Heart left ventricle (tissue), 13 donors: Measurements from ENCODE around the gene MAGOHB.

Experiments used
- POLR2A ChIP-seq, 2 donors: fragments of 450-650 bp; IDR thresholded peaks; one replicate each; pipeline ENCODE4 v1.6.1; 2017; ENCODE audit warnings: antibody characterized with exemption in 2 of 2, mild to moderate bottlenecking in 2 of 2, moderate library complexity in 2 of 2
- TF ChIP-seq, protein P1 (sequence below), 12 donors: fragments of 200-600 bp; sonication (generic) in 4 of 12; IDR thresholded peaks; one replicate each; pipeline versions ENCODE4 v1.5.0 to v1.8.0; 2018 to 2022; ENCODE audit warnings: antibody characterized with exemption in 12 of 12, mild to moderate bottlenecking in 5 of 12
- donor health status: ischemic (EF 13 %, LVEDD 7.1; RV severe dilation, severe dysfunction).
- donor health status: DM: no; HTN: yes; CAD: no.
- donor health status: DM: no; HTN: no; CAD: no.
- donor health status: ischemic (EF 25% LVEDD 6.9; RV normal size, moderate dysfunction).
- donor health status: ischemic (EF 25% LVEDD 5.7; RV mildly dilated, moderate dysfunction).
- donor health status: ischemic (EF 35%, LVEDD 5.7; RV mildly dilated, moderate dysfunction).
- donor health status: nonischemic (EF 11% LVEDD 7.7; RV severe dilation, severe dysfunction).
- donor health status: DM: yes; HTN: yes; CAD: no.
- donor health status: PGD.
- donor health status: ischemic (EF 29% LVEDD 5.4; RV normal size, mild dysfunction).
- donor health status: nonischemic (EF 23%, LVEDD 6.1; RV moderate dilation, normal function).

DNA sequence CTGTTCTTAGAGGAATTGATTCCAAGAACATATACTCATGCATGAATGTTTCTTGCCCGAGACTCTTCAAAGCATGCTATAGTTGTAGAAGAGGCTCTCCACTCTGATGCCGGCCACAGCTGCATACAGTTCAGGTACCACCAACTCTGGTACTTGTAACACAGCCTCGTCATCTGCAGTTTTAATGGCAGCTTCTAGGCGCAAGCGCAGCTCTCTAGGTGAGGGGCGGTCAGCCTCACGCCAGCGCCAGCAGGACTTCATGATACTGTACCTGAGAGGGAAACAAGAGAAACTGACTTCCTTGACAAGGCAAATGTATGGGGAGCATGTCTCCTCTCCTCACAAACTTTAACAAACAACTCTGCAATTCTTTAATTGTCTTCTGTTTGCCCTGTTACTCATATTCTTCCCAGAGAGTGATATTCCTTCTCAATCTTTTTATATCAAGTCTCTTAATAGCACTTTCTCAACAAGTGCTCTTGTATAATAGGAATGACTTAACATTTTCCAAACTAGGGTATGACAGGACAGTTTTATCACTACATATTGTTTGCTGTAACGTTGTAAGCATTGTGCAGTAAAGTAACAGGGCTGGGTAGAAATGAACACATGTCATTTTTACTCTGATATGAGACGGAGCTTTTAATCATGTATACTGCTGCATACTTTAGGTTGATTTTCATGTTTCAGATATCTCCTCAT lies 6.8 kb upstream of the MAGOHB start:
- TF ChIP-seq, protein P1, sequence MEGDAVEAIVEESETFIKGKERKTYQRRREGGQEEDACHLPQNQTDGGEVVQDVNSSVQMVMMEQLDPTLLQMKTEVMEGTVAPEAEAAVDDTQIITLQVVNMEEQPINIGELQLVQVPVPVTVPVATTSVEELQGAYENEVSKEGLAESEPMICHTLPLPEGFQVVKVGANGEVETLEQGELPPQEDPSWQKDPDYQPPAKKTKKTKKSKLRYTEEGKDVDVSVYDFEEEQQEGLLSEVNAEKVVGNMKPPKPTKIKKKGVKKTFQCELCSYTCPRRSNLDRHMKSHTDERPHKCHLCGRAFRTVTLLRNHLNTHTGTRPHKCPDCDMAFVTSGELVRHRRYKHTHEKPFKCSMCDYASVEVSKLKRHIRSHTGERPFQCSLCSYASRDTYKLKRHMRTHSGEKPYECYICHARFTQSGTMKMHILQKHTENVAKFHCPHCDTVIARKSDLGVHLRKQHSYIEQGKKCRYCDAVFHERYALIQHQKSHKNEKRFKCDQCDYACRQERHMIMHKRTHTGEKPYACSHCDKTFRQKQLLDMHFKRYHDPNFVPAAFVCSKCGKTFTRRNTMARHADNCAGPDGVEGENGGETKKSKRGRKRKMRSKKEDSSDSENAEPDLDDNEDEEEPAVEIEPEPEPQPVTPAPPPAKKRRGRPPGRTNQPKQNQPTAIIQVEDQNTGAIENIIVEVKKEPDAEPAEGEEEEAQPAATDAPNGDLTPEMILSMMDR (IDR thresholded peaks at IDR 0.05): no peak
- no peak for TF ChIP-seq POLR2A (IDR thresholded peaks at IDR 0.05)
